ENCODE data around the gene CCND1.

The CCND1 gene

GRCh38 chr11:69667619-69668604 is 27.0 kb downstream of the CCND1 start:
- no peak for DNase-seq

- DNase-seq: no peak
These were observed 28.5 kb downstream of the CCND1 start for GRCh38 chr11:69669486-69669885.

- DNase-seq: peak; percentile 79
These were observed 29.3 kb downstream of the CCND1 start for GRCh38 chr11:69670158-69670845.

DNA sequence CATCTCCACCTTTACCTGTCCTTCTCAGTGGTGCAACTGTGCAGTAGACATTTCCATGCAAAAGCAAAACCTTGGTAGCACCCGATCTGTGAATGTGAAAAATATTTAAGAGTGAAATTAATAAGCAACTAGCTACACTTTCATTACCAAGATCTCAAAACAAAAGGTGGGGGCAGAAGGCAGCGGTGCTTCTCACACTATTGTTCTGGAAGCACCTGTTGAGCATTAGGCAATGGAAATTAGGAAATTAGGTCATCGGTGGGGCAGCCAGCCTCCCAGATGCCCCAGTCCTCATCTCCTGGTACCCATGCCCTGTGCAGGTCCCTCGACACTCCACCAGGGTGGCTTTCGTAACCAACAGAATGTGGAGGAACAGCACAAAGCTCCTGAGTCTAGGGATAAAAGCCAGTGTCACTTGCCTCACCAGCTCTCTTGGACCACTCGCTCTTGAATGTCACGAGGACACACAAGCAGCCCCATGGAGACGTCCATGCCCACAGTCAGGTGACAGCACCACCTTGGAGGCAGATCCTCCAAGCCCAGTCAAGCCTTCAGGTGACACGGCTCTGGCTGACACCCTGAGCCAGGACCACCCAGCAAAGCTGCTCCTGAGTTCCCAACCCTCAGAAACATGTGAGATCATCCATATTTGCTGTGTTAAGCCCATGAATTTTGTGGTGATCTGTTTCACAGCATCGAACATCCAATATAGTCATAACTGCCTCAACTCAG is 30.9 kb downstream of the CCND1 start:
- DNase-seq: no peak

GRCh38 chr11:69674267-69674885 is 33.4 kb downstream of the CCND1 start:
- peak; percentile 95 for DNase-seq

- DNase-seq: peak; percentile 92
These were observed 34.1 kb downstream of the CCND1 start, which contains the start of gene LTO1 for GRCh38 chr11:69674886-69675714. TSS of gene LTO1 (minus strand) at chr11:69675353. CDS start at chr11:69675239, 114 bp downstream.

DNA sequence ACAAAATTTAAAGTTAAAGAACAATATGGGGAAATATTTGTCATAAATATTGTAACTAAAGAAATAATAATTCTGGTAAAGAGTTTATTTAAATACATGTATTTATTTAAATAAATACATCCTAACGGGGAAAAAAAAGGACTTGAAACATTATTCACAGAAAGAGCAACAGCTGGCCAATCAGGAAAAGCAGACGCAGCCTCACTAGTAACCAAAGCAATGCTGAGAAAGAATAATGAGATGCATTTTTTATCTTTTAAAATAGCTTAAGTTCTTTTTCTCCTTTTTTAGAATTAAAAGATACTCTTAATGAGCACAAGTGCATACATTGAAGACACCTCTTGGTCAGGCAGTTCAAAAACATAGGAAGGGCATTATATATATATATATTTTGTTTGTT is 36.8 kb downstream of the CCND1 start:
- no peak for DNase-seq

DNA sequence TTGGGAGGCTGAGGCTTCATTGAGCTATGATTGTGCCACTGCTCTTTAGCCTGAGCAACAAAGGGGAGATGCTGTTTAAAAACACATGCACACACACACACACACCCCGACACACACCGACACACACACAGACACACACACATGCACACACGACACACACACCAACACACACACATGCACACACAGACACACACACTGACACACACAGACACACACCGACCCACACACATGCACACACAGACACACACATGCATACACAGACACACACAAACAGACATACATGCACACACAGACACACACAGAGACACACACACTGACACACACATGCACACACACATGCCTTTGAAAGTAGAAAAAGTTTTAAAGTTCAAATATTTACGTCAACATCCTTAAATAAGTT is 39.7 kb downstream of the CCND1 start:
- no peak for DNase-seq

- DNase-seq: no peak
These were observed 41.3 kb downstream of the CCND1 start for GRCh38 chr11:69682221-69682620.

DNA sequence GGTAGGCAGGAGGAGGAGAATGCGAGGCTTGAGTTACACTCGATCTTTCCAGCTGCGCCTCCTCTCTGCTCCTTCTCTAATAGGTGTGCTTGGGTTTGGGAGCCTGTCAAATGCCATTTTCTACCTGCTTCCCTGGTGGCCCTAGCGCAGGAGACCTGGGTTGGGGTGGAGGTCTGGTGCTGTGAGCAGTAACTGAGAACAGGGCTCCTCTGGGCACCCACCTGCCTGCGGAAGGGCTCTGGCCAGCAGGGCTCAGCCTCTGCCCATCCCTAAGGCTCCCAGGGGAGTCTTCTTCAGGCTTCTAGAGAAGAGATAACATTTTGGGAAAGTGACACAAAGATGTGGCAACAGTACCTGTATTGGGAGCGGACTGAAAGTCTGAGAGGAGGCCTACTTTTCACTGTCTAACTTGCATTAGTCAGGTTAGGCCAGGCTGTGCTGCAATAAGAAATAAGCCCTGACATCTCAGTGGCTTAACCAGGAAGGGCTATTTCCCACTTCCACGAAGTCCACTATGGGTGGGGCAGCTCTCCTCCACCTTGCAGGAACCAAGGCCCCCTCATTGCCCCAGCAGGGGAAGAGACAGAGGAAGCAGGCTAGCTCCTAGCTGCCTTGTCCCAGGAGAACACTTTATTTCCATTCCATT is 41.8 kb downstream of the CCND1 start:
- DNase-seq: no peak

GRCh38 chr11:69683764-69684333 is 42.9 kb downstream of the CCND1 start:
- DNase-seq: peak; percentile 37

- no peak for DNase-seq
These were observed 43.7 kb downstream of the CCND1 start for GRCh38 chr11:69684651-69685050.

DNA sequence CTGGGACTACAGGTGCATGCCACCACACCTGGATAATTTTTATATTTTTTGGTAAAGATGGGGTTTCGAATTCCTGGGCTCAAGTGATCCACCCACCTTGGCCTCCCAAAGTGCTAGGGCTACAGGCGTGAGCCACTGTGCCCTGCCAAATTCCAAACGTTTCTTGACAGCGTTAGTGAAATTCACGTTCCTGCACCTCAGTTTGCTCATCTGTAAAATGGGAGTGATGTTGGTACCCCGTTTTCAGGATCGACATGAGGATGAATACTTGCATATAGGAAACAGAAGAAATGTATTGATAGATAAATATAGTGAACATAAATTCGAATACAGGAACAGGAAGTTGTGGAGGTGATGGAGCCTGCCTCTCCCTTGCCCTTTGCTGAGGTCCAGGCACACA is 44.4 kb downstream of the CCND1 start:
- DNase-seq: no peak

GRCh38 chr11:69686452-69686851 is 45.5 kb downstream of the CCND1 start:
- no peak for DNase-seq

DNA sequence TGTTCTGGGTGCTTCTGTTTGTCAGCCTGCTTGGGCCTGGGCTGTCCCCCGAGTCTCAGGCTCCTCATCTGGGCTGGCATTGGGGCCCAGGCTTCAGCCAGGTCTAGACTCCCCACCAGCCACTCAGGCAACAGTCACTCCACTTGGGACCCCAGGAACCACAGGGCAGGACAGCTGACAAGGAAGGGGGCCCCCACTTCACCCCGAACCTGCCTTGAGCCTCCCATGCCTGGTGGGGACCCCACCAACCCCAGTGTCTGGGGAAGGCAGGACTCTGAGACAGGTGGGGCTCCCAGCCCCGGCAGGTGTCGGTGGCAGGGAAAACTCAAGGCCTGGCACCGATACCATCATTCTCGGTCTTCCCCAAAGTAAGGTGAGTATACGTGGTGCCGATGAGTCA is 45.9 kb downstream of the CCND1 start:
- DNase-seq: no peak

GRCh38 chr11:69687969-69688771 is 47.2 kb downstream of the CCND1 start:
- DNase-seq: peak; percentile 36

GRCh38 chr11:69689484-69690319 is 48.7 kb downstream of the CCND1 start:
- no peak for DNase-seq

GRCh38 chr11:69691463-69691862 is 50.5 kb downstream of the CCND1 start:
- no peak for DNase-seq

- DNase-seq: no peak
These were observed 51.5 kb downstream of the CCND1 start for GRCh38 chr11:69692422-69692821.
